ENCODE results near the gene LYRM1.

- no peak for TF ChIP-seq CTCF (IDR thresholded peaks at IDR 0.05)
- TF ChIP-seq POLR2A (IDR thresholded peaks at IDR 0.05), result no peak
- no peak for TF ChIP-seq EP300 (IDR thresholded peaks at IDR 0.05)
Observed at GRCh38 chr16:20937736-20938135, 37.2 kb downstream of the LYRM1 start.

All from tibial nerve (tissue), 4 donors.